HG03520 (cell line): ENCODE measurements around the gene NKX3-2.
"Not testable (repeated sequence)": the region's sequence is repeated elsewhere in the genome, so short reads cannot be mapped to it uniquely, and the experiment has no call there.

ENCODE experiments used
- ATAC-seq: cut with Tn5 transposase; IDR thresholded peaks from one replicate; pipeline ENCODE4 v1.9.1; 2021; ENCODE audit warnings: mild to moderate bottlenecking, moderate library complexity; ENCODE audit not compliant: unreplicated experiment

The NKX3-2 gene

DNA sequence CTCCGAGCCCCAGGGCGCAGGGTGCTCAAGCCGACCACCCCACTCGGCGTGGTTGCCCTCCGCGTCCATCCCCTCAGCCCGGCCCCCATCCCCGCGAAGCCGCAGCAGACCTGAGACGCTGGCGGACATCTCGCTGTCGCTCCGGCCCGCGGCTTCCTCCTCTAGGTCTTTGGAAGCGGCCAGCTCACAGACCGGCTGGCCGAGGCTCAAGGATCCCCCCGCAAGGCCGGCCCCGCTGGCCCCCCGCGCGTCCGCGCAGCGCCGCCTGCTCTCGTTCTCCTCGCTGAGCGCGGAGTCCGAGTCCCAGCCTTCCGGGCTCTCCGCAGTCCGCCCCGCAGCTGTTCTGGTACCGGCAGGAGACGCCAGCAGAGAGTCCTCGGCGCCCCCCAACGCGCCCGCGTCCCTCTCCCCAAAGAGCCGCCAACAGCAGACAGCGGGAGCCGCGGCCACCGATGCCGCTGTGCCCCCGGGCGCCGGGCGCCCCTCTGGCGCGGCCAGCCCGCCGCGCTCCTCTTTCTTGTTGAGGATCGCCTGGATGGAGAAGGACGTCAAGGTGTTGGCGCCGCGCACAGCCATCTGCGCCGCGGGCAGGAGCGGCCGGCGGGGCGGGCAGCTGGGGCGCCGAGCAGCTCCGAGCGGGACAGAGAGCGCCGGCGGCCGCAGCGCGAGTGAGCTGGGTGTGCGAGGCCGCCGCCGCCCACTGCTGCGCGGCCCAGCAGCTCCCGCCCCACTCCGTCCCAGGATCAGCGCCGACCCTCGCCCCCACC lies at the start of gene NKX3-2:
NKX3-2 (minus strand) TSS at position 670 of the 767 bp plus-strand sequence; CDS start at position 576, 94 bp downstream.
- no peak for ATAC-seq

GRCh38 chr4:13592220-13592619 lies 47.9 kb upstream of the NKX3-2 start:
- ATAC-seq = no peak

DNA sequence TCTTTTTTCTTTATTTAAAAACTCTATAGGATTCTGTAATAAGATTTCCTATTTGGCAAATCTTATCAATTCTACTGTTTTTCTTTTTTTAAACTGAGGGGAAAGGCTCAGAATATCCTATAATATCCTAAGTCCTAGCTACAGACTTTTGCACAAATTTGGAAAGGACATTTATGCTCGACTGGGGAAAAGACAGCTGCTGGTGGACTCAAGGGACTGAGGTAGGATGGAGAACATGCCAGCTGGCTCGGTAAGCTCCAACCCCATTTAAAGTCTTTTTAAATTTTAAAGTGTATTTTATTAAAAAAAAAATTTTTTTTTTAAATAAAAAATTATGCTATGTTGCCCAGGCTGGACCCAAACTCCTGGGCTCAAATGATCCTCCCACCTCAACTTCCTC lies 46.5 kb upstream of the NKX3-2 start:
- ATAC-seq = no peak

GRCh38 chr4:13588954-13589353 lies 44.6 kb upstream of the NKX3-2 start:
- no peak for ATAC-seq

GRCh38 chr4:13584481-13584880 lies 40.2 kb upstream of the NKX3-2 start:
- ATAC-seq = no peak

DNA sequence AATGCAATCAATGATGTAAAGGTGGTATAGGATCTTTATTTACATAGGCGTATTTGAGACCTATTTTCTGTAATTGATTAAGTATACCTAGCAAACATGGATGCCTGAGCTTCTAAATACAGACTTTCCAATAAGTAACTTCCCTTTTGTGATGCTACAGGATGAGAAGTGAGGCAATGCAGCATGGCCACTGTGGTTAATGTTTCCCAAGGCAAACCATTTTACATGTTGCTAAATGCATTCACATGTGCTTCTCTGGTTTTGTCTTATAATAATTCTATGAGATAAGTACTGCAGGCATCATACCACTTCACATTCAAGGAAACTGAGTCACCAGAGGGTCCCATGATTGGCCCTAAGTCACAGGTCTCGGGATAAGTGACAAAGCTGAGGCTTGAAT lies 35.7 kb upstream of the NKX3-2 start:
- ATAC-seq = no peak

- no peak for ATAC-seq
Observed at GRCh38 chr4:13577660-13578059, 33.4 kb upstream of the NKX3-2 start.

- no peak for ATAC-seq
Observed at GRCh38 chr4:13570916-13571315, 26.6 kb upstream of the NKX3-2 start.

GRCh38 chr4:13567125-13567524 lies 22.8 kb upstream of the NKX3-2 start:
- ATAC-seq = no peak

DNA sequence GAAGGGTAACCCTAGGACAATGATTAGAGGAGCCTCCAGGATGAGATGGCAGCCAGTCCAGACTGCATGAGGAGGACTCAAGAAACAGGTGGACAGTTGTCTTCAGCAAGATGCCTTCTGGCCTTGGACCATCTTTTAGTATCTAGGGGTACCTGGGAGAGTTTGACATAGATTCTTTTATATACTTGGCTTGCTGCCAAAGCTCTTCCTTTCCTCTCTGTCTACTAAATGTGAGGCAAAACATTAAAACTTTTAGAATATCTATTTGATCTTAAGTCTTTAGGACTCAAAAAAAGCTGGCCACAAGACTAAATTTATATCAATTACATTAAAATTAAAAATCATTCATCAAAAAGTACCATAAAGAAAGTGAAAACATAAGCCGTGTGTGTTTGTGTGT lies 18.6 kb upstream of the NKX3-2 start:
- no peak for ATAC-seq

DNA sequence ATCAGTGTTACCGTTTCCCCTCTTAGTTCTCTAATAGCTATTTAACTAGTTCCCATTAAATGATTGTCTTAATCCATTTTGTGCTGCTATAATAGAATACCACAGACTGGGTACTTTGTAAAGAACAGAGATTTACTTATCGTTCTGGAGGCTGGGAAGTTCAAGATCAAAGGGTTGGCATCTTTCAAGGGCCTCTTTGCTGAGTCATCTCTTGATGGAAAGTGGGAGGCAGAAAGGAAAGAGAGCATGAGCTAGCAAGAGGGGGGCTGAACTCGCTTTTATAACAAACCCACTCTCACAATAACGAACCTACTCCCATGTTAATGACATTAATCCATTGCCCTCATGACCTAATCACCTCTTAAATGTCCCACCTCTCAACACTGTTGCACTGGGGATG lies 17.4 kb upstream of the NKX3-2 start:
- ATAC-seq = no peak

- ATAC-seq = not testable (repeated sequence)
Observed at GRCh38 chr4:13560111-13560510, 15.8 kb upstream of the NKX3-2 start.

DNA sequence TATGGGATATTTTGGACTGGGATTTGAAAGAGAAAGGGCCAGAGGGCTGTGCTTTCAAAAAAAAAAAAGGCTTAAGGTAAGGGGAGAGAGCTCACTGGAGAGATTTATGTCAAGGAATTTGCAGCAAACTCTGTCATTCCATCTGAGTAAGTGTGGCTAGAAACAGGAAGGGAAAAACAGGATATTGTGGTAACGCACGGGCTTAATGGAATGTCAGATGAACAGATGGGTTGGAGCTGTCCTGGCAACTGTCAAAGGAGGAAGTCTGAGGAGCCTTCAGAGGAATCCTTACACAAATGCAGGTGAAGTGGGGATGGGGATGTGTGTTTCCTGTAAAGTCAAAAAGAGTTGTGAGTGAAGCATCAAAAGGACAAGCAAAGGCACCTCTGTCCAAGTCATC lies 15.1 kb upstream of the NKX3-2 start:
- no peak for ATAC-seq

DNA sequence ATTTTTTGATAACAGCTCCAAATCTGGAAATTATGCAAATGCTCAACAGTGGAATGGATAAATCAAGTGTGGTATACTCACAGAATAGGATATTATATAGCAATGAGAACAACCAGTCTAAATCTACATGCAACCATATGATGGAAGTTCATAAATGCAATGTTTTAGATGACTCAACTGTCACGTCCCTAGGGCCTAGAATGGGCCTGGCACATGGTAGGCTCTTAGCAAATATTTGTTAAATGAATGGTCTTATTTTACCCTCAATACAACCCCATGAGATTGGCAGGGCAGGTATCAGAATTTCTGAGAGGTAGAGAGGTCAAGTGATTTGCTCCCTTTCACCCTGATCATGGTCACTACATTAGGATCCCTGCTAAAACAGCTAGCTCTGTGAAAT lies 14.6 kb upstream of the NKX3-2 start:
- no peak for ATAC-seq

GRCh38 chr4:13555325-13555724 lies 11.0 kb upstream of the NKX3-2 start:
- no peak for ATAC-seq

DNA sequence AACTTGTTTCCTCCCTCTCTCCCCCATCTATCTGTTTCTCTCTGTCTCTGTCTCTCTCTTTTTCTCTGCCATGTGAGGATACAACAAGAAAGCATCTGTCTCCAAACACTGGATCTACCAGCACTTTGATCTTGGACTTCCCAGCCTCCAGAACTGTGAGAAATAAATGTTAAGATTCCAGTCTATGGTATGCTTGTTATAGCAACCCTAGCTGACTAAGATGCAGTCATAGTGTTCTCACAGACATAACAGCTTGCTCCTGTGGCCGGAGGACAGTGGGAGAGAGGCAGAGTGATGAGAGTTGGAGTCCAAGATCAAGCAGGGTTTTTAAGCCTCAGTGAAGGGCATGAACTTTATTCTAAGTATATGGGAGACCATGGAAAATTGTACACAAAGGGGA lies 8.8 kb upstream of the NKX3-2 start:
- ATAC-seq = no peak

- ATAC-seq = peak; percentile 70
Observed at GRCh38 chr4:13548984-13549546, 4.8 kb upstream of the NKX3-2 start.

GRCh38 chr4:13548059-13548983 lies 4.0 kb upstream of the NKX3-2 start:
- no peak for ATAC-seq

DNA sequence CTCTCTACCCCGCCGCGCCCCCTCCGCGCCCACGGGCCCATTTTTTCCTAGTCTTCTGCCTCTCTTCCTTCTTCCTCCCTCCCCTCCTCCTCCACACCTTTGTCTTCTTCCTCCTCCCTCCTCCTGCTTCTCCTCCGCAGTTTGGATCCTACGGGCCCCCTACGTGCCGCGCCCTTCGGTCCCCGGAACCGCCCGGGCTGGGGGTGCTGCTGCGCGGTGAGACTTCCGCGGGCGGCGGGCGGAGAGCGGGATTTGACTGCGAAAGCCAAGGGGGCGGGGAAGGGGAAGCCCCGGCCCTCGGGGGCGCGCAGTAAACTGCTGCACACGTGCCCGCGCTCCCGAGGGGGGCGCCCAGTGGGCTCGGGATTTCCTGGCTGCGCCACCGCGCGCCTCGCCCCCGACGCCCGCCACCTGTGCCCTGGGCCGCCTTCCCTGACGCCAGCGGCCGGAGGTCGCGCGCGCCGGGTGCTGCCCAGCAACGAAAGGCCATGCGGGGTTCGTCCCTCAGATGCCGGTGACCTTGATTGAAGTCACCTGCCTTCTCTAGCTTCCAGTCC lies 3.3 kb upstream of the NKX3-2 start:
- no peak for ATAC-seq

DNA sequence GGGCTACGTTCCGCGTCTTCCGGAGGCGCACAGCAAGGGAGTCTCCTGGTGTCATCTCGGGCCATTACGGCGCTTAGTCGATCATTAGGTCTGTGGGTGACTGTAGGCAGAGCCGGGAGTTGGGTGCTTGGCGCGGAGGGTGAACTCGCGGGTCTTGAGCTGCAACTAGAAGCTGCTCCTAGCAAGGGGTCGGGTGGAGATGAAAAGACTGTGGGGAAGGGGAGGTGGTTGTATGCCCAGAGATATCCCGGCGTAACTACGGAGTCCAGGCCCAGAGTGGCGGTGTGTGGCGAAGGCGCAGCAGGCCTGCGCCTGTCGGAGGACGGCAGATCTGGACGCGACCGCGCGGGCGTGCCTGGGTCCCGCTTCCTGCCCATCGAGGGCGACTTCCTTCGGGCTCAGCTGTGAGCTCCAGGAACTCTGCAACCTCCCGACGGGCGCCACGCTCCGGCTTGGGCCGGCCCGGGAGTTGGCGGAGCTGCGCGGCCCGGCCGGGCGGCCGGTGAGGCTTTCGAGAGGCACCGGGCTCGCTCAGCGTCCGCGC lies 2.7 kb upstream of the NKX3-2 start:
- ATAC-seq = no peak
